Inflammatory macrophage treated with lipopolysaccharide for 4 hours (primary cell): ENCODE results near the gene GSG1L.

Source experiments
- DNase-seq: peaks from one replicate; pipeline ENCODE4 v3.0.0-alpha.2; 2020

GSG1L gene

DNA sequence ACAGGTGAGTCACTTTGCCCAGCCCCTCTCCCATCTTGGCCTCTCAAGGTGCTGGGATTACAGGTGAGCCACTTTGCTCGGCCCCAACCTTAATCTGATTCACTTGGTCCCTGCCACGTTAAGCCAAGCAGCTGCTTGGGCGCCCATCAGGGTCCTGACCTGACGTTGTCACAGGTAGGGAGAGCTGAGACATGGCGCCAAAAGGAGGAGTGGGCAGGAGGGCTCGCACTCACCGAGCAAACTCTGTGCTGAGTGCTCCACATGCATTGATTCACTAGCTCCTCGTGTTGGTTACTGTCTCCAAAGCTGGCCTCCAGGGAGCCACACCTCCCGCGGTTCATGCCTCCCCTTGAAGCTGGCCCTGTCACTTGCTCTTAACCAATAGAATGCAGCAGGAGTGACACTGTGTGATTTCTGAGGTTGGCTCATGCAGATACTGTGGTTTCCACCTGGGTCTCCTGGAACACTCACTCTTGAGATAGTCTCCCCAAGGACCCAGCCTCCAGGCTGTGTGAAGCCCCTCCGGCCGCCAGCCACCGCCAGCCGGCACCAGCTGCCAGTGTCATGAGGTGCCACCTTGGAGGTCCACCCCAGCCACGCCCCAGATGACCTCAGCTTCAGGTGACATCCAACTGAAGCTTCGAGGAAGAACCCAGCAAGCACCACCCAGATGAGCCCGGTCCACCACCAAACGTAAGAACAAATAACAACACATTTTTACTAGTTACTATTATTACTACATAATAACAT, 223.0 kb downstream of the GSG1L start:
- DNase-seq, result no peak

DNA sequence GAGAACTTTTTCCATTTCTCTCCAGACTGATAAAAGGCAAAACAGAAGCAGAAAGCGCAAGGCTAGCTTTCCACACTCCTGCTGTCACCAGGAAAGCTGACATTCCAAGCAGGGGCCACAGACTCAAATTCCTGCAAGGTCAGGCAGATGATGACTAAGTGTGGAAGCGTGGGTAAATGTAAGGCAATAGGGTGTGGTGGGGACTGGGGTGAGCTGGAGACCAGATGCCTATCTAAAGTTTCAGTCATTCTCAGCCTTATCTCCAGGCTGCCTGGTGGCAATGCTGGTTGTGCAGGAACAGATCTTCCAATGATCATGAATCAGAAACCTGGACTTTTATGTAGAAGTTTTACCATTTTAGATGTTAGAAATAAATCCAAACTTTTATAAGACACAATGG, 224.1 kb downstream of the GSG1L start:
- no peak for DNase-seq

DNA sequence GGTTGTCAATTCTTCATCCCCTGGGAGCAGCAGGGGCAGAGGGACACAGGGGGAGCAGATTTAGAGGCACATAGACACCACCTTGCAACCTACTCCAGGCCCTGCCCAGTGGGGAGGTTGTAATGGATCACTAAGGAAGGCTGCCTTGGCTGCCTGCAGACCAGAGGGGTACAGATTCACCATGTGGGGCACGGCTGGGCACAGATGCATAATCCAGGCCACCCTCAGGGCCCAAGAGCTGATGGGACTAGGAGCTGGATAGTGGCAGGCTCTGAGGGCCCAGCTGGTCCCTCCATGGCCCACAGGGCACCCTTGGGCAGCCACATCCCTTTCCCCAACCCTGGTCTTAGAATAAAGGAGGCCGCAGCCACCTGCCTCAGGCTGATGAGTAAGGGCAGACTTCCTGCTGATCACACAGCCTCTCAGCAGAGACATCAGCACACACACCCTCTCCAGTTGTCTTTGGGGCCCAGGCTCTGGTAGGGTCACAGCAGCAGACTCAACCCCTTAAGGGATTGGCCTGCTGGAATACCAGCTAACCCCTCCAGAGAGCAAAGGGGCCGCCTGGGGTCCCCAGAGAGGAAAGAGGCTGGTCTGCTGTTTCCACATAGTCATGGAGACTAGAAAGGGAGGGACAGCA, 224.9 kb downstream of the GSG1L start:
- DNase-seq, result no peak

DNA sequence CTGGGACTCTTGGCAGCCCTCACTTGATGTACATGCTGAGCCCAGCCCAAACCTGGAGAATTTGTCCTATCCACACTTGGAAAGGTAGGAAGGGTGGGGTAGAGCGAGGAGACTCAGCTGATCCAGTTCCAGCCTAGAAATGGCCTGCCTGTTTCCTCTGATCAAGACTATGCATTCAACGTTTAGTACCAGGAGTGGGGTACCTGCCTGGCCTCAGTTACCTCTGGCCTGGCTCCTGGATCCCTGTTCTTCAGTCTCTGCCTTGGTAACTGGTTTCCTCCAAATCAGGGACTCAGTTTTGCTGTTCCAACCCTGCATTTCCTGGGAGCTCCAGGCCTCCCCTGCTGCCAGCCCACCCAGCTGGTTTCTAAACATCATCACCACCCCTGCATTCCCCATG, 233.5 kb downstream of the GSG1L start:
- no peak for DNase-seq

GRCh38 chr16:27828671-27829070, 234.8 kb downstream of the GSG1L start:
- DNase-seq, result no peak

GRCh38 chr16:27827765-27828164, 235.7 kb downstream of the GSG1L start:
- no peak for DNase-seq

DNA sequence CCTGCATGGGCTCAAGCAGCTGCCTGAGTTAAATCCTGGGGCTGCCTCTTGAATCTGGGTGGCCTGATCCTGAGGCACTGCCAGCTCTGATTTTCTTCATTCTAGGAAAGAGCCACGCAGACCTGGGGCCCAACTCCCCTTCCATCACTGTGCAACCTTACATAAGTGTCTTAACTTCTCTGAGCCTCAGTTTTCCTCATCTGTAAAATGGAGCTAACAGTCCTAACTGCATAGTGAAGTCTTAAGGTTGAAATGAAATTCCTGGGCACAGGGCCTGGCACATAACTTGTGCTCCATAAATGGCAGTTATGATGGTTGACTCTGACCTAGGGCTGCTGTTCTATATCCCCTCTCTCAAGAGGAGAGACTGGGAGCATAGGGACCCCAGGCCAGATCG, 236.6 kb downstream of the GSG1L start:
- DNase-seq, result no peak

DNA sequence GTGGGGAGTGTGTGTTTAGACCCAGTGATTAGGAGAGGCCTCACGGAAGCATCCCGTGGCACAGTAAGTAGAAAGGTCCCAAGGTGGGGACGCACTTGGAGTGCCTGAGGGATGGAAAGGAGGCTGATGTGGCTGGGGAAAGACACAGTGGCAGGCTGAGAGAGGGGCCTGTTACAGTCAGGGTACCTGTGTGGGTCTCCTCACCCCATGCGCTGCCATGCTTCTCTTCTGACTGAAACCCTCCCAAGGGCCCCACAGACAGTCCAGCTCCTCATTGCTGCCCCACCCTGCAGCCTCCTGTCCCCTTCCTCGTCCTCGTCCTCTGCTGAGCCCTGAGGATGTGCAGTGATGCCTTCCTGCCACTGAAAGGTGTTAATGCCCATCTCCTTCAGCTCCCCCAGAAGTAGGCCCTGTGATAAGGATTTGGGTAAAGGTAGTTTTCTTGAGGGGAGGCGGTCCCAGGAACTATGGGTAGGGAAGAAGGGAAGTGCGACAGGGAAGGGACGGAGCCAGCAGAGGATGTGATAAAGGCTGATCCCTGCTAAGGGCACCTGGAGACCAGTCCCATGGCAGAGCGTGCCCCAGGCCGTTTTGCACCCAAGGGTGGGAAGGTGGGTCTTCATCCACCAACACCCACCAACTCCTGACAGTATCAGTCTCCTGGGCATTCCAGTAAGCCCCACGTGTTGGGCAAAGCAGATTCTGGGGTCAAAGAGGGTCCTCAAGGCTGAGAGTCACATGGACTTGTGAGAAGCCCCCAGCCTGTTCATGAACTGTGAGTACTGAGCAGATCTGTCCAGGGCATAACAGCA, 237.2 kb downstream of the GSG1L start:
- no peak for DNase-seq

DNA sequence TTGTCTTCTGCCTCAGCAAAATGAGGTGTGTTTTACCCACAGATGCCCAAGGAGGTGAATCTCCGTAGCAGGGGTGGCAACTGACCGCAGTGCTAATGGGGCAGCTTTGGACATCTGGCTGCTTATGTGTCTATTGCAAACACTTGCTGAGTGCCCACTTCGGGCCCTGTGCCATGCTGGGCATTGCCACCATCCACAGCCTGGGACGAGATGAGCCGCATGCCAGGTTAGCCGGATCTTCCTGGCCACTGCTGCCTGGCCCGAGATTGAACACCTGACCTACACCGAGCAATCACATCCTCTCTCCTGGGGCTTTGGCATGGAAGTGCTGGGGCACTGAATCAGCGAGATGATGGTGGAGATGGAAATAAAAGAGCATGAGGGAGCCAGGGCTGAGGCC, 238.7 kb downstream of the GSG1L start:
- DNase-seq, result no peak

GRCh38 chr16:27824006-27824405, 239.5 kb downstream of the GSG1L start:
- DNase-seq, result no peak

DNA sequence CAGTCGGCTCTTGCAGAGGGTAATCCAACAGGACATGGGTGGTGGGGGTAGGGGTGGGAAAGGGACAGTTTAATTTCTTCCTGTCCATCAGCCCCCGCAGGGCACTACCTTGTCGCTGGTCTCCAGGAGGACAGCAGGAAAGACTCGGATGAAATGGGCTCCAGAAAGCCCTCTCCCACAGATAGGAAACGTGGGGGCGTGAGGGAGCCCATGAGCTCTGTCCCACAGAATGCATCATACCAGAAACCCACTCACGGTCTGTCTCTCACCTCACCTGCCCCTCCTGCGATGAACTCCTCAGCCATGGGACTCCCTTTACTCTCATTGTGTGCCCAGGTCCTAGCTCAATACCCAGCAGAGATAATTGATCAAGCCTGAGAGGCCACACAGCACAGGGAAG, 240.1 kb downstream of the GSG1L start:
- no peak for DNase-seq

DNA sequence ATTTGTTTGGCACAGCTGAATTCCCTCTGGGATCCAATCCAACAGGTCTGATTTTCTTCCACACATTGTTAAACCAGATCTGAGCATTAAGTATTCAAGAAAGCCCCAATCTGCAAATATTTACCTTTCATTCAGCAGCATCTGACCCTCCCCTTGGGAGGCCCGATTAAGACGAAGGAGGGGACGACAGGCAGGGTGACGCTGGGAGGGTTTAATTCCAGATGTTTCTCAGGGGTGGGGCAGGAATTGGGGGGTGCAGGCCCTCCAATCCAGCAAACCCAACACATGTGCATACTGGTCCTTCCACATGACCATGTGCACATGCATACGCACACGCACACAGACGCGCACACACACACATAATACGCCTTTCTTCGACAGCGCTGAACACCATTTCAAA, 240.5 kb downstream of the GSG1L start:
- no peak for DNase-seq

GRCh38 chr16:27822529-27822928, 241.0 kb downstream of the GSG1L start:
- no peak for DNase-seq

DNA sequence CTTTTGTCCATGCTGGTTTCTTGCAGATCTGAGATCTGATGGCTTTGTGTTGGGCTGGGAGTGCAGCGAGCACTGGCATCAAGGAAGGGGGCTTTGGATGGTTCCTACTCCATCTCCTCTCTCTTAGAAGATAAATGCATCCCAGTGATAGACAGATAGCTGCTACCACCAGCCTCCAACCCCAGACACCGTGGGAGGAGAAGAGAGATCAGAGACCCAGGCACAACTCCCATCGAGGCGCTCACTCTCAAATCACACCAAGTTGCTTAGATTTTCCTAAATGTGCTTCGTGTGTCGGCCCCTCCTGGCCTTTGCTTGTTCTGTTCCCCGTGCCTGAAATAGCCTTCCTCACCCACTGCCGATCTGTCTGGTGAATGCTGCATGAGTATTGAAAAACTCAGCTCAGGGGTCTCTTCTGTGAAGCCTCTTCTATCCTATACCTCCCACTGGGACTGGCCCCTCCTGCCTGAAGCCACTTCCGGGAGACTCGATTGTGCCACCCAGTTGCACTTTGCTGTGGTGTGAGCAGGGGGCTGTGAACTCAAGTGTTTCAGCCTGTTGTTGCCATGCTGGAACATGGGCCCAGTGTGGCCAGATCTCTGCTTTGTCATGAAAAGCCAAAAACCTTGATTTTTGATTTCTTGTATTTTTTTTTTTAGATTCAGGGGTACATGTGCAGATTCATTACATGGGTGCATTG, 242.7 kb downstream of the GSG1L start:
- no peak for DNase-seq

GRCh38 chr16:27819881-27820610, 243.5 kb downstream of the GSG1L start:
- no peak for DNase-seq

DNA sequence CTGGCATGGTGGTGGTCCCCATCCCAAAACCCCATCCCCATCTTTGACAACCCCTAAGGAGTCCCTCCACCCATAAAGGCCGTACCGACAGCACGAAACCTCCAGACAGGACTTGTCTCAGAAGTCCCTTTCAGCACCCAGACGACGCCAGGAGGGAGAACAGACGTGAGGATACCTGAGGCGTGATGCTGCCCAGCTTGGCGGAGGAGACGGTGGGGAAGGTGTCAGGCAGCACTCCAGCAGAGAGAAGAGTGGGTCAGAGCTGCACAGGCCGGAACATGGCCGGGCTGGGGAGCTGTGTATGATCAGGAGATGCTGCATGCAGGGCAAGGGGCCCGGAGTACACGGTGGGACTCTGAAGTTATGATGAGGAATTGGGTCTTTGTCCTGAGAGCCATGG, 244.2 kb downstream of the GSG1L start:
- no peak for DNase-seq

DNA sequence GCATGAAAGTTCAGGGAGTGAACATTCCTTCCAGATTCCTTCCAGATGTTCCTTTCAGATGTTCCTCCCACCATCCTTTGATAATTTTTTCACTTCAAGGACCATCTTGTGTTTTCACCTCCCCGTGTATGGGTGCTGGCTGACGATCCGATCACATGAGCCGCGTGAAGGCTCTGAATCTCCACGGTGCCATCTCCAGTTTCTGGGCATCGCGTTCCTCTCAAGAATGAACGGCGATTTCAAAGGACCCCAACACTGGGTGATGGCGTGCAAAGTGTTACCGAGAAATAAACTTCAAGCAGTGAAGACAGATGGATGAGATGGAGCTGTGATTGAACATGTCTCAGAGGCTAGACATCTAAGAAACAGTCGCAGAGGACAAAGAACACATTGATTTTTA, 245.3 kb downstream of the GSG1L start:
- no peak for DNase-seq

DNA sequence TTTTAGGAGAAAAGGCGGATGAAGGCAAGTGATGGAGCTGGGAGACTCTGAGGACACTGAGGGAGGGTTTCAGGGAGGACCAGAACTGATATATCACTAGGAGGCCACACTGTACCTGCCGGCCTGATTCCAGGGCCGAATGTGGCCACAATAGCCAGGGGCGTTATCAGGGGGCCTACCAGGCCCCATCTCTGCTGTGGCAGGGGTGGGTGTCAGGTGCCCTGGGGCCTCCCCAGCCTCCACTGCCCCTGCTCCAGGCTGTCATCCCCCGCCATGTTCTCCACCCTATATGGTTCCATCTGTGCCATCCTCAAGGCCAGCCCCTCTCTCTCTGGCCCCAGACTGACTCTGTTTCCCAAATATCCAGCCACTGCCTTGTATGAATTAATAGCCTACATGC, 246.5 kb downstream of the GSG1L start:
- no peak for DNase-seq

DNA sequence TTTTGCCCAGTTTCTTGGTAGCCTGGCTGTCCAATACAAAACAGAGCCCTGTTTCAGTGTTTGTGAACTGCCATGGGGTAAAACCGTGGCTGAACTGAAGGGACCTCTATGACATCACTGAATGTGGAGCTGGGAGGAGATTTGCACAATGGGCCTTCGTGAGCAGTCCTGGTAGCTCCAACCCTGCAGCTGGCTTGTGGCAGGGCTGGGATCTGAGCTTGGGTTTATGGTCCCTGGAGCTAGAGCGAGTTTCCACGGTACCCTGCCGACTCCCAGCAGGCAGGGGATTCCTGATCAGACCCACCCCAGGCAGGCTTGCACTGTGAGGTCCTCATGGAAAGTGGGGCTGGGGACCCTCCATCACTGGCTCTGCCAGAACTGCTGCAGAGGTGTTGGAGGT, 247.0 kb downstream of the GSG1L start:
- DNase-seq, result no peak

GRCh38 chr16:27813591-27813990, 249.9 kb downstream of the GSG1L start:
- no peak for DNase-seq

GRCh38 chr16:27811881-27812280, 251.6 kb downstream of the GSG1L start:
- DNase-seq, result no peak

GRCh38 chr16:27806986-27807385, 256.5 kb downstream of the GSG1L start:
- DNase-seq, result no peak

DNA sequence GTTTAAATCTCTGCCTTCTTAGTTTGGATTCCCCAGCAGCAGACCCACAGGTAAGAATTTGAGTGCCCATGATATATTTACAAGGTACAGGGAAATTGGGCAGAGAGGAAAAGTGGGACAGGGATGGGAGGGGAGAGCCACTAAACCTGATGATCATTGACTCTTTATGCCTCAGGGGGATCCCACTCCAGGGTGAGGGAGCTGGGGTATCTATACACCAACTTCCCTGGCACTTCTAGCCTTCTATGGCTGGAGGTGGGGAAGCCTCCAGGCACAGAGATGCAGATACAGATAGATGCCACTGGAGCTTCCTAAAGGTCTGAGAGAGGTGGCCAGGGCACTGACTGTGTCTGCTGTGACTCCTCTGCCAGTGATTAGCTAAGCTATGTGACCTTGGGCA, 257.1 kb downstream of the GSG1L start:
- DNase-seq, result no peak
